Parathyroid adenoma (tissue), 2 donors: ENCODE results near the gene CACNG5.

ENCODE experiments used
- H2AFZ ChIP-seq: fragments of 300-600 bp; sonication (generic); one replicate; pipeline ENCODE4 v1.7.0; 2017; ENCODE audit warnings: antibody characterized with exemption, mild to moderate bottlenecking
- H3K27ac ChIP-seq: fragments of 300-600 bp; sonication (generic); one replicate; pipeline ENCODE4 v1.7.0; 2017
- H3K27me3 ChIP-seq: fragments of 300-600 bp; sonication (generic); one replicate; pipeline ENCODE4 v1.7.0; 2017; ENCODE audit warnings: low read length; ENCODE audit not compliant: control insufficient read depth, insufficient read depth
- H3K36me3 ChIP-seq: fragments of 300-600 bp; sonication (generic); one replicate; pipeline ENCODE4 v1.7.0; 2017; ENCODE audit warnings: low read length; ENCODE audit not compliant: control insufficient read depth, insufficient read depth
- H3K4me1 ChIP-seq: fragments of 300-600 bp; sonication (generic); one replicate; pipeline ENCODE4 v1.7.0; 2017; ENCODE audit warnings: control low read depth
- H3K4me2 ChIP-seq: fragments of 300-600 bp; sonication (generic); one replicate; pipeline ENCODE4 v1.7.0; 2017; ENCODE audit warnings: low read length
- H3K4me3 ChIP-seq: fragments of 300-600 bp; sonication (generic); one replicate; pipeline ENCODE4 v1.7.0; 2017; ENCODE audit warnings: low read depth, low read length
- H3K79me2 ChIP-seq: fragments of 300-600 bp; sonication (generic); one replicate; pipeline ENCODE4 v1.7.0; 2017; ENCODE audit warnings: control low read depth
- H3K9ac ChIP-seq: fragments of 300-600 bp; sonication (generic); one replicate; pipeline ENCODE4 v1.7.0; 2017; ENCODE audit warnings: mild to moderate bottlenecking
- H3K9me3 ChIP-seq: fragments of 300-600 bp; sonication (generic); one replicate; pipeline ENCODE4 v1.7.0; 2017; ENCODE audit warnings: low read length; ENCODE audit not compliant: control insufficient read depth
- TF ChIP-seq, protein P1 (sequence below): fragments of 300-600 bp; sonication (generic); IDR thresholded peaks from one replicate; pipeline ENCODE4 v1.7.0; 2017; ENCODE audit warnings: antibody characterized with exemption, mild to moderate bottlenecking
- donor health status: primary hyperparathyroidism.

CACNG5 gene

GRCh38 chr17:66842505-66842904 lies 7.6 kb downstream of the CACNG5 start:
- Histone ChIP-seq H2AFZ (no peak overlapping the region), H3K79me2 (no peaks in the 10 kb centered on the region), H3K4me3 (no peak overlapping the region), H3K27me3 (no peaks in the 10 kb centered on the region), H3K36me3 (no peaks in the 10 kb centered on the region), H3K27ac (no peak overlapping the region), H3K9me3 (no peaks in the 10 kb centered on the region), H3K4me2 (no peak overlapping the region), H3K9ac (no peak overlapping the region), H3K4me1 (no peaks in the 10 kb centered on the region)
- TF ChIP-seq, protein P1, sequence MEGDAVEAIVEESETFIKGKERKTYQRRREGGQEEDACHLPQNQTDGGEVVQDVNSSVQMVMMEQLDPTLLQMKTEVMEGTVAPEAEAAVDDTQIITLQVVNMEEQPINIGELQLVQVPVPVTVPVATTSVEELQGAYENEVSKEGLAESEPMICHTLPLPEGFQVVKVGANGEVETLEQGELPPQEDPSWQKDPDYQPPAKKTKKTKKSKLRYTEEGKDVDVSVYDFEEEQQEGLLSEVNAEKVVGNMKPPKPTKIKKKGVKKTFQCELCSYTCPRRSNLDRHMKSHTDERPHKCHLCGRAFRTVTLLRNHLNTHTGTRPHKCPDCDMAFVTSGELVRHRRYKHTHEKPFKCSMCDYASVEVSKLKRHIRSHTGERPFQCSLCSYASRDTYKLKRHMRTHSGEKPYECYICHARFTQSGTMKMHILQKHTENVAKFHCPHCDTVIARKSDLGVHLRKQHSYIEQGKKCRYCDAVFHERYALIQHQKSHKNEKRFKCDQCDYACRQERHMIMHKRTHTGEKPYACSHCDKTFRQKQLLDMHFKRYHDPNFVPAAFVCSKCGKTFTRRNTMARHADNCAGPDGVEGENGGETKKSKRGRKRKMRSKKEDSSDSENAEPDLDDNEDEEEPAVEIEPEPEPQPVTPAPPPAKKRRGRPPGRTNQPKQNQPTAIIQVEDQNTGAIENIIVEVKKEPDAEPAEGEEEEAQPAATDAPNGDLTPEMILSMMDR, result no peak

GRCh38 chr17:66842959-66843358 lies 8.0 kb downstream of the CACNG5 start:
- Histone ChIP-seq H3K27ac (no peak overlapping the region), H3K4me1 (no peaks in the 10 kb centered on the region), H3K79me2 (no peaks in the 10 kb centered on the region), H3K27me3 (no peaks in the 10 kb centered on the region), H3K4me3 (no peak overlapping the region), H3K36me3 (no peaks in the 10 kb centered on the region), H2AFZ (no peak overlapping the region), H3K9ac (no peak overlapping the region), H3K9me3 (no peaks in the 10 kb centered on the region), H3K4me2 (no peak overlapping the region)
- TF ChIP-seq, protein P1, result no peak

DNA sequence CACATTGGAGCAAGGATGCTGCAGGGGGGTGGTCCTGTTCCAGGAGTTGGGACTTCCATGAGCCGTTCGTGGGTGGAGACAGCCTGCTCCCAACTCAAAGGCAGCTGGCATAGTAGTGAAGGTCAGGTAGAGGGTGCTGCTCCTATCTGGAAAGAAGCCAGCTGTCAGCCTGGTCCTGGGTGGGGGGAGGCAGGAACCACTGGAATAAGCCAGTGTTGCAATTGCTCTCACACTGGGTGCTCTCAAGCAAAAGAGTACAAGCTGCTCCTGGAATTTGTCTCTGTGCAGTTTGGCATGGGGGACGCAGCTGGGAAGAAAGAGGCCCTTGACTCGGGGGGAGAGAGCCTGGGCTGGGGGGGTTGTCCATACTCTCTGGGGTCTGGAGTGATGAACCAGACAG lies 8.7 kb downstream of the CACNG5 start:
- no peaks in the 10 kb centered on the region for H3K36me3 ChIP-seq
- no peaks in the 10 kb centered on the region for H3K4me1 ChIP-seq
- H2AFZ ChIP-seq, result no peak overlapping the region
- TF ChIP-seq, protein P1, result no peak
- no peak overlapping the region for H3K9ac ChIP-seq
- H3K27me3 ChIP-seq, result no peaks in the 10 kb centered on the region
- no peaks in the 10 kb centered on the region for H3K79me2 ChIP-seq
- H3K9me3 ChIP-seq, result no peaks in the 10 kb centered on the region
- no peak overlapping the region for H3K27ac ChIP-seq
- no peak overlapping the region for H3K4me2 ChIP-seq
- no peak overlapping the region for H3K4me3 ChIP-seq

DNA sequence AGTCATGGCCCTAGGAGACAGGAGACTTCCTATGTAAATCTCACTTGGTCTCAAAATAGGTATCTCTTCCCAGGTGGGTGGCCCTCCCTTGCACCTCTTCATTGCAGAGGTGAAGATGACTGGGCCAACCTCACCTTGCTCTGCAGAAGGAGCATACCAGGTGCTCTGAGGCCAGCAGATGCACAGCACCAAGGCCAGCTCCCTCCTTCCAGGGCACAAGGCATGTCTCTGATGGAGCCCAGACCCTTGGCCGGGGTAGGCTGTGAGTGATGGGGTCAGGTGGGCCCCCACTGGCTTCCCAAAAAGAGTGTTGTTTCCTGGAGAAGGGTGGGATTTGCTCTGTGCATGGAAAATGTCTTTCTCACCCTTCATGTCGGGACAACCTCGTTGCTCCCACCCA lies 12.8 kb downstream of the CACNG5 start:
- H3K27me3 ChIP-seq, result no peaks in the 10 kb centered on the region
- H3K27ac ChIP-seq, result no peak overlapping the region
- no peak overlapping the region for H2AFZ ChIP-seq
- H3K4me2 ChIP-seq, result no peak overlapping the region
- H3K9ac ChIP-seq, result no peak overlapping the region
- no peak overlapping the region for H3K4me3 ChIP-seq
- H3K79me2 ChIP-seq, result no peaks in the 10 kb centered on the region
- H3K4me1 ChIP-seq, result no peaks in the 10 kb centered on the region
- TF ChIP-seq, protein P1, result no peak
- no peaks in the 10 kb centered on the region for H3K36me3 ChIP-seq
- H3K9me3 ChIP-seq, result no peaks in the 10 kb centered on the region

DNA sequence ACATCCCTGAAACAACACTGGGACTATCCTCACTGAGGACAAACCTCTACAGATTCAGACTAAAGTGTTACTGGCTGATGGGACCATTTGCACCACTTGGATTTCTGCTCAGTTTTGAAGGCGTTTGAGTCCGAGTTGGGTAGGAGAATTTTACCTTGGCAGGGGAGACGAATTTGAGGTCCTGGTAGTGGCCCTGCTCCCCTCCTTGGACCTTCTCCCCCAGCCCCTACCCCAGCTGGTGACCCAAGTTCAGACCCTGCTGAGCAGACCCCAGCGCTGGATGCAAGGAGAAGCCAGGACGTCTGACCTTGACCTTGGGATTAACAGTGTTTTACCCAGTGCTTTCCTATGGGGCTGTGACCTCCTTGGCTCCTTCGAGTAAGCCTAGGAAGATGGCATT lies 13.6 kb downstream of the CACNG5 start:
- Histone ChIP-seq H3K36me3 (no peaks in the 10 kb centered on the region), H3K4me3 (no peak overlapping the region), H3K4me2 (no peak overlapping the region), H3K27me3 (no peaks in the 10 kb centered on the region), H3K4me1 (no peaks in the 10 kb centered on the region), H3K9me3 (no peaks in the 10 kb centered on the region), H2AFZ (no peak overlapping the region), H3K79me2 (no peaks in the 10 kb centered on the region), H3K27ac (no peak overlapping the region), H3K9ac (no peak overlapping the region)
- TF ChIP-seq, protein P1, result no peak
